Gastrocnemius medialis (tissue), 4 donors: ENCODE data around the gene EIF3CL.
"Not testable (repeated sequence)": the region's sequence is repeated elsewhere in the genome, so short reads cannot be mapped to it uniquely, and the experiment has no call there.

Experiments used
- POLR2A ChIP-seq, 2 donors: fragments of 450-650 bp; IDR thresholded peaks; one replicate each; pipeline ENCODE4 v1.6.1; 2017; ENCODE audit warnings: antibody characterized with exemption in 2 of 2, mild to moderate bottlenecking in 2 of 2, moderate library complexity in 2 of 2
- TF ChIP-seq, protein P1 (sequence below), 5 experiments: fragments of 450-650 bp in 3 of 5; fragments of 200-600 bp in 2 of 5; sonication (generic) in 2 of 5; IDR thresholded peaks in 4 of 5; conservative IDR thresholded peaks in 1 of 5; 1 replicate in 4 of 5; 2 replicates in 1 of 5; pipeline ENCODE4 v1.5.1; 2016 to 2019; ENCODE audit warnings: antibody characterized with exemption in 5 of 5, mild to moderate bottlenecking in 3 of 5, moderate library complexity in 3 of 5

DNA sequence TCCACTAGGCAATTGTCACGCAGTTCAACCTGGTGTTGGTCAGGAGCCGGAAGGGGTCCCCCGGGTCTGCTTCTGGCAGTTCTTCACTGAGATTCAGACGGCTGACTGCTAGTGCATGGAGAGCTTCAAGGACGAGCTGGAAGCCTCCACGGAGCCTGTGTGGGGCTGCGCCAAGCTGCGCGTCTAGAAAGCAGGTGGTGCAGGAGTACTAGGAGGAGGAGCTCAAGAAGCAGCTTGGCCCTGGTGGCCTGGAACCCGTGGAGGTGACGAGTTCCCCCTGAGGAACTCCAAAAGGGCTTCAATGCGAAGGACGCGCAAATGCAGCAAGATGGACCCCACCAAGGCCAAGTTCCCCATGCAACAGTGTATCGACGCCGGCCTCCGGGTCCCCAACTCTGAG lies 10.9 kb upstream of the EIF3CL start:
- TF ChIP-seq, protein P1, sequence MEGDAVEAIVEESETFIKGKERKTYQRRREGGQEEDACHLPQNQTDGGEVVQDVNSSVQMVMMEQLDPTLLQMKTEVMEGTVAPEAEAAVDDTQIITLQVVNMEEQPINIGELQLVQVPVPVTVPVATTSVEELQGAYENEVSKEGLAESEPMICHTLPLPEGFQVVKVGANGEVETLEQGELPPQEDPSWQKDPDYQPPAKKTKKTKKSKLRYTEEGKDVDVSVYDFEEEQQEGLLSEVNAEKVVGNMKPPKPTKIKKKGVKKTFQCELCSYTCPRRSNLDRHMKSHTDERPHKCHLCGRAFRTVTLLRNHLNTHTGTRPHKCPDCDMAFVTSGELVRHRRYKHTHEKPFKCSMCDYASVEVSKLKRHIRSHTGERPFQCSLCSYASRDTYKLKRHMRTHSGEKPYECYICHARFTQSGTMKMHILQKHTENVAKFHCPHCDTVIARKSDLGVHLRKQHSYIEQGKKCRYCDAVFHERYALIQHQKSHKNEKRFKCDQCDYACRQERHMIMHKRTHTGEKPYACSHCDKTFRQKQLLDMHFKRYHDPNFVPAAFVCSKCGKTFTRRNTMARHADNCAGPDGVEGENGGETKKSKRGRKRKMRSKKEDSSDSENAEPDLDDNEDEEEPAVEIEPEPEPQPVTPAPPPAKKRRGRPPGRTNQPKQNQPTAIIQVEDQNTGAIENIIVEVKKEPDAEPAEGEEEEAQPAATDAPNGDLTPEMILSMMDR (IDR thresholded peaks at IDR 0.05 in 4 of 5, conservative IDR thresholded peaks at IDR 0.05 in 1 of 5): not testable (repeated sequence)
- TF ChIP-seq POLR2A (IDR thresholded peaks at IDR 0.05): not testable (repeated sequence)
